Common myeloid progenitor, CD34-positive (primary cell): ENCODE measurements around the gene NOS1AP.

Source experiments
- CTCF ChIA-PET: fragments of 350-600 bp; sonication (Branson Sonifier 250); formaldehyde crosslinking; loops from one replicate; lab custom pipeline; 2021; ENCODE audit warnings: antibody characterized with exemption; lab: Charles Lee
- POLR2A ChIA-PET: fragments of 350-600 bp; sonication (Branson Sonifier 250); formaldehyde crosslinking; loops from one replicate; lab custom pipeline; 2021; ENCODE audit warnings: antibody characterized with exemption; lab: Charles Lee
- DNase-seq, 3 donors: peaks; one replicate each; pipeline versions ENCODE4 v3.0.0 to v3.0.0-alpha.2; 2013
- H3K27ac ChIP-seq, 2 experiments: 1 replicate in 1 of 2; 2 replicates in 1 of 2; pipeline ENCODE4 v1.7.0; 2013; ENCODE audit warnings: inconsistent platforms in 2 of 2, low read length in 2 of 2, mild to moderate bottlenecking in 2 of 2, low read depth in 1 of 2, moderate library complexity in 1 of 2; ENCODE audit not compliant: severe bottlenecking in 2 of 2, insufficient read depth in 1 of 2, poor library complexity in 1 of 2
- H3K27me3 ChIP-seq, 5 experiments: replicated peaks in 2 of 5; 1 replicate in 3 of 5; 2 replicates in 2 of 5; pipeline versions ENCODE4 v1.6.1 to v1.7.0; 2013; ENCODE audit warnings: low read length in 4 of 5, mild to moderate bottlenecking in 2 of 5, moderate library complexity in 2 of 5, inconsistent platforms in 1 of 5; ENCODE audit not compliant: insufficient read depth in 5 of 5, control insufficient read depth in 4 of 5
- H3K36me3 ChIP-seq, 4 experiments: 1 replicate in 2 of 4; 2 replicates in 2 of 4; pipeline versions ENCODE4 v1.6.1 to v1.7.0; 2013; ENCODE audit warnings: low read length in 3 of 4, control low read depth in 1 of 4, mild to moderate bottlenecking in 1 of 4; ENCODE audit not compliant: control insufficient read depth in 4 of 4, insufficient read depth in 4 of 4
- H3K4me1 ChIP-seq, 4 experiments: 1 replicate in 3 of 4; 2 replicates in 1 of 4; pipeline versions ENCODE4 v1.6.1 to v1.7.1; 2013; ENCODE audit warnings: low read length in 3 of 4, mild to moderate bottlenecking in 3 of 4, control low read depth in 1 of 4, inconsistent platforms in 1 of 4, moderate library complexity in 1 of 4; ENCODE audit not compliant: control insufficient read depth in 4 of 4, insufficient read depth in 4 of 4; ENCODE audit errors: control extremely low read depth in 1 of 4
- H3K4me3 ChIP-seq, 7 experiments: 1 replicate in 4 of 7; 2 replicates in 3 of 7; pipeline versions ENCODE4 v1.5.1 to v1.7.0; 2013; ENCODE audit warnings: mild to moderate bottlenecking in 7 of 7, low read length in 6 of 7, moderate library complexity in 6 of 7, inconsistent platforms in 2 of 7, low read depth in 2 of 7, control low read depth in 1 of 7; ENCODE audit not compliant: insufficient read depth in 4 of 7, control insufficient read depth in 1 of 7; ENCODE audit errors: extremely low read depth in 1 of 7
- H3K9me3 ChIP-seq, 5 experiments: 1 replicate in 4 of 5; 2 replicates in 1 of 5; pipeline versions ENCODE4 v1.6.1 to v1.7.1; 2013; ENCODE audit warnings: low read length in 4 of 5, mild to moderate bottlenecking in 2 of 5, inconsistent platforms in 1 of 5, low read depth in 1 of 5, moderate library complexity in 1 of 5; ENCODE audit not compliant: control insufficient read depth in 4 of 5, insufficient read depth in 2 of 5; ENCODE audit errors: control extremely low read depth in 1 of 5
- WGBS: methylation state at CpG from one replicate; pipeline ENCODE4 v1.1.5; 2013; ENCODE audit not compliant: insufficient coverage; 5-methylcytosine and 5-hydroxymethylcytosine counted together

Gene NOS1AP

GRCh38 chr1:162234571-162234970 is 165.1 kb downstream of the NOS1AP start:
- H3K36me3 ChIP-seq = no peaks in the 10 kb centered on the region
- no peaks in the 10 kb centered on the region for H3K27me3 ChIP-seq
- no peaks in the 10 kb centered on the region for H3K9me3 ChIP-seq
- peaks cover 0 to 6% (median 0%) of the 10 kb centered on the region in 4 experiments for H3K4me1 ChIP-seq
- H3K27ac ChIP-seq = no peak overlapping the region
- no peak for DNase-seq
- no peak overlapping the region for H3K4me3 ChIP-seq
- 100% methylated on average over 2 of the region's 2 CpGs for WGBS
- POLR2A ChIA-PET = no interaction called here
- CTCF ChIA-PET = no interaction called here

- POLR2A ChIA-PET = no interaction called here
- H3K4me3 ChIP-seq = no peak overlapping the region
- H3K4me1 ChIP-seq = peaks cover 0 to under 1% (median 0%) of the 10 kb centered on the region in 4 experiments
These were observed 165.8 kb downstream of the NOS1AP start for GRCh38 chr1:162235241-162235800.

GRCh38 chr1:162236201-162236600 is 166.7 kb downstream of the NOS1AP start:
- ChIA-PET POLR2A (no interaction called here), CTCF (no interaction called here)
- no peaks in the 10 kb centered on the region for H3K36me3 ChIP-seq
- no peaks in the 10 kb centered on the region for H3K9me3 ChIP-seq
- H3K27ac ChIP-seq = no peak overlapping the region
- no peaks in the 10 kb centered on the region for H3K4me1 ChIP-seq
- no peak overlapping the region for H3K4me3 ChIP-seq
- WGBS = 100% methylated on average over 2 of the region's 3 CpGs
- H3K27me3 ChIP-seq = no peaks in the 10 kb centered on the region
- DNase-seq = no peak

More at GRCh38 chr1:162235241-162235800, 165.8 kb downstream of the NOS1AP start:
- no peaks in the 10 kb centered on the region for H3K36me3 ChIP-seq
- CTCF ChIA-PET = no interaction called here
- 93% methylated on average over 7 of the region's 7 CpGs for WGBS
- H3K9me3 ChIP-seq = no peaks in the 10 kb centered on the region
- no peak overlapping the region for H3K27ac ChIP-seq
- no peak for DNase-seq
- H3K27me3 ChIP-seq = no peaks in the 10 kb centered on the region

GRCh38 chr1:162236618-162237017 is 167.1 kb downstream of the NOS1AP start:
- WGBS = 100% methylated on average over 2 of the region's 2 CpGs
- POLR2A ChIA-PET = no interaction called here
- no peak for DNase-seq
- Histone ChIP-seq H3K27ac (no peak overlapping the region), H3K36me3 (no peaks in the 10 kb centered on the region), H3K9me3 (no peaks in the 10 kb centered on the region), H3K4me3 (no peak overlapping the region), H3K27me3 (no peaks in the 10 kb centered on the region), H3K4me1 (no peaks in the 10 kb centered on the region)
- CTCF ChIA-PET = no interaction called here

- no peak overlapping the region for H3K27ac ChIP-seq
- POLR2A ChIA-PET = no interaction called here
These were observed 171.1 kb downstream of the NOS1AP start for GRCh38 chr1:162240577-162240976.

GRCh38 chr1:162242804-162243203 is 173.3 kb downstream of the NOS1AP start:
- DNase-seq = no peak
- H3K9me3 ChIP-seq = no peaks in the 10 kb centered on the region
- no peaks in the 10 kb centered on the region for H3K27me3 ChIP-seq
- no peaks in the 10 kb centered on the region for H3K36me3 ChIP-seq
- no peak overlapping the region for H3K4me3 ChIP-seq
- ChIA-PET CTCF (interaction anchor here (0.6 kb wide), 1 partner anchor 277 kb away, joined by 3 read pairs; no protein-coding TSS in a partner anchor), POLR2A (no interaction called here)
- no peak overlapping the region for H3K27ac ChIP-seq
- H3K4me1 ChIP-seq = no peaks in the 10 kb centered on the region
- 100% methylated on average over 1 of the region's 6 CpGs for WGBS

More at GRCh38 chr1:162240577-162240976, 171.1 kb downstream of the NOS1AP start:
- WGBS = 95% methylated on average over 4 of the region's 4 CpGs
- Histone ChIP-seq H3K9me3 (no peaks in the 10 kb centered on the region), H3K36me3 (no peaks in the 10 kb centered on the region), H3K4me3 (no peak overlapping the region), H3K4me1 (no peaks in the 10 kb centered on the region), H3K27me3 (no peaks in the 10 kb centered on the region)
- CTCF ChIA-PET = no interaction called here
- DNase-seq = no peak

GRCh38 chr1:162248854-162249535 is 179.5 kb downstream of the NOS1AP start:
- no peaks in the 10 kb centered on the region for H3K9me3 ChIP-seq
- ChIA-PET CTCF (no interaction called here), POLR2A (no interaction called here)
- no peaks in the 10 kb centered on the region for H3K4me1 ChIP-seq
- no peak overlapping the region for H3K4me3 ChIP-seq
- DNase-seq = no peak
- WGBS = 87% methylated on average over 3 of the region's 3 CpGs
- H3K27ac ChIP-seq = no peak overlapping the region
- no peaks in the 10 kb centered on the region for H3K36me3 ChIP-seq
- no peaks in the 10 kb centered on the region for H3K27me3 ChIP-seq
